ENCODE results near the gene SLC2A4. TPM values are rescaled to one million over a fixed set of nuclear protein-coding genes. Genes with fewer than 3 reads are reported as not detected.
"Not testable (repeated sequence)": the region's sequence is repeated elsewhere in the genome, so short reads cannot be mapped to it uniquely, and the experiment has no call there.

Gene SLC2A4
- total RNA-seq, 1 donor from 2014 or later: 0.07 TPM

DNA sequence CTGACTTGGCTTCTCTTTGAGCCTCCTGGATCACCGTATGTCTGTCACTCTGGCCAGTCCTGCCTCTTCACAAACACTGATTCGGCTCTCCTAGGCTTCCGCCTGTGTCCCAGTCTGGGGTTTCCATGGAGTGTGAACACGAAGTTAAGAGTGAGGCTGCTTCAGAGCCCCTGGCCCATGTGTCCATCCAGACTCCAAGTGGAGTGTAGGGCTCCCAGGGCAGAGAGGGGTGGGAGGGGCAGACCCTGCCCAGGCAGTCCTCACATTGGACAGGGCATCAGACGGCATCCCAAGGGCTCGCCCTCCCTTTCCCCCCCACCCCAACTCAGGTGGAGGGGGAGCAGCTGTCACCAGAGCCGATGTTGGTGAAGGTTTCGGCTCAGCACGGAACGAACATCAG, 37.7 kb upstream of the SLC2A4 start:
- intact Hi-C loops (cut with micrococcal nuclease): not testable (repeated sequence)

DNA sequence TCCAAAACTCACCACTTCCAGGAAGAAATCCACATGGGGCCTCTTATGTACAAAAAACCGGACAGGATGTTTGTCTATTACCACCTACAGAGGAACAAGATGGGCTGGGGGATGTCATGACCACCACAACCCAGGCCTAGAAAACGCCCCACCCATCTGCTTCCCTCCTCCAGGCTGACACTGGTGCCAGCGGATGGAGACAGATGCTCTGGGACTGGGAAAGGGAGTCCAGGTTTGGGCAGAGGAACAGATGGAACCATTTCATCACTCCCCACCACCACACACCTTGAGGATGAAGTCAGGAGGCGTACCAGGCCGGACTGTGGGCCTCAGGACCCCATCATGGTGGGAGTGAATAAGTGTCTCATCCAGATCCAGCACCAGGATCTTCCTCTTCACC, 34.7 kb upstream of the SLC2A4 start:
- intact Hi-C loops (cut with micrococcal nuclease): no loop called here

DNA sequence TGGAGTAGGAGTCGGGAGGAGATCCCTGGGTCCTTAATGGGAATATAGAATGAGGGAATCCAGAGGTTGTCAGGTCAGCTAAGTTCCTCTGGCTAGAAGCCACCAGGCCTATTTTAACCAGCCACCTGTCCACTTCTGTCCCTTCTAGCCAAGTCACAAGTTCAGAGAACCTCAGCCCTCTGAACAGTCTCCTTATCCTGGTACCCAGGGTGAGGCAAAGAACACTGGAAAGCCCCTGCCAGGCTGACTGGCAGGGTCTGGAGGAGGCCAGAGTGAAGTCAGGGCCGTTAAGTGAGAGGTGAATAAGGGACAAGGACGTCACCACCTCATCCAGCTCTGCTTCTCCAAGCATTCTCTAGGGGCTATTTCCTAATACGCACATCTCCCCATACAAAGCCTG, 32.7 kb upstream of the SLC2A4 start:
- intact Hi-C loops (cut with micrococcal nuclease): no loop called here

DNA sequence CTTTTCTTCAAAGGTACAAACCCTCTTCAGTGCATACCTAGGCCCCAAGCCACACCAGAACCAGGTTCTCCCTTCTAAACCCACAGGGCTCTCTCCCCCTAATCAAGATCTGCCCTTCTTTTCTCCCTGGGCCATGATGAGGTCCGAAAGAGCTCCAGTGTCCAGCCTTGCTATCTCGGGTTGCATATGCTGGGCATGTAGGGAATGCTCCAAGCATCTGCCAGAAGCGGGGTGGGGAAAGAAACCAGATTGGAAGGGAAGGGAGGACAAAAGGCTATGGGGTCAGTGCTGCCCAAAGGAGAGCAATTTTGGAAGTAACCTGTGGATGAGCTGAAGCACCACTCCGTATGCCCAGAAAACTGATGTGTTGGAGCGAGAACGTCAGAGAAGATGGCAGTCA, 32.3 kb upstream of the SLC2A4 start:
- intact Hi-C loops (cut with micrococcal nuclease): no loop called here

DNA sequence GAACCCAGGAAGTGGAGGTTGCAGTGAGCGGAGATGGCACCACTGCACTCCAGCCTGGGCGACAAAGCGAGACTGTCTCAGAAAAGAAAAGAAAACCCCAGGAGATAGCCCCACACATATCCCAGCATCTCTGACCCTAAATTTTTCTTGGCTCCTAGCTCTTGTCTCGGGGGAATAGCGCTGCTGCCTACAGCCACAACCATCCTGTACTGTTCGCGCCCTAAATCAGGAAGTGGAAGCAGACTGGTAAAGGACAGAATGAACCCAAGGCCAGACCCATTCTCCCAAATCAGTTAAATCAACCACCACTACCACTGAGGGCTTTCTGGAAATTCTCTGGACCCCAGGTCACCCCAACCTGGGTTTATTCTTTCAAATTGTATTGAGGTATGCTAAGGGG, 31.7 kb upstream of the SLC2A4 start:
- intact Hi-C loops (cut with micrococcal nuclease): loop anchor here (5.0 kb wide), 3 partner anchors 152 to 437 kb away; partner anchors contain the start of genes FGF11, TMEM102, TMEM256 and TP53

DNA sequence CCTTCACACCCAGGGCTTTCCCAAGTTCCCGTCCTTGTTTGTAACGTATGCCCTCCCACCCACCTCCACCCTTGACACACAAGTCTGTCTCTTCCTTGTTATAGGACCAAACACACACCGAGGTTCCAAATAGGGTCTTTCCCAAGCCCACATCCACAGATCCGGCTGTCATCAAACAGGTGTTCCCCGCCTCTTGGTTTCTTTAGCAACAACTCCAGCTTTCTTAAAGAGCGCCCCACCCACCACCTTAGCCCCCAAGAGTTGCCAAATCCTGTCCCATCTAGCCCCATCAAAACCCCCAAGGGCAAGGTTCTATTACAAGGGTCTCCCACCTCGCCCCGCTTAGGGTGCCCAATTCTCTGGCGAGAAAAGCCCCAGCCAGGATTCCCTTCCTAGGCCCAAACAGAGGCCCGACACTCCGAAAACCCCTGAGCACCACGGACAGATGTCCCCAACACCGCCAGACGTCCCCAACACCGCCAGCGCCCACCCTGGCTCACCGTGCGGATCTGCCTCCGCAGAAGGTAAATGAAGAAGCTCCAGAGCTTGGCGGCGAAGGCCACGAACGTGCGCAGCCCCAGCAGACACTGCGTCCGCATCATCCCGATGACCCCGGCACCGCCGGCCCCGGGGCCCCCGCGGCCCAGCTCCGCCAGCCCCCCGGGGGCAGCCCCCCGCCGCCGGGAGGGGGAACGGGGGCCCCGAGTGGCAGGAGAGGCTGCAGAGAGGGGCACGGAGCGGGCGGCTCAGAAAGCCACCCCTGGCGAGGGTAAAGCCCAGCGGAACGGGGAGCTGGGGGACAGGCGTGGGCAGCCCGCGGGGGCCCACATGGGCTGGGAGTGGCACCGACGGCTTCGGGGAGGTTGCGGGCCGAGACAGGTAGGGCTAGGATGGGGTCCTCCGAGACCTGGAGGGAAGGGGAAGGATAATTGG, 30.6 kb upstream of the SLC2A4 start:
- intact Hi-C loops (cut with micrococcal nuclease): loop anchor here (5.0 kb wide), 3 partner anchors 151 to 436 kb away; partner anchors contain the start of genes FGF11, TMEM102, TMEM256 and TP53

DNA sequence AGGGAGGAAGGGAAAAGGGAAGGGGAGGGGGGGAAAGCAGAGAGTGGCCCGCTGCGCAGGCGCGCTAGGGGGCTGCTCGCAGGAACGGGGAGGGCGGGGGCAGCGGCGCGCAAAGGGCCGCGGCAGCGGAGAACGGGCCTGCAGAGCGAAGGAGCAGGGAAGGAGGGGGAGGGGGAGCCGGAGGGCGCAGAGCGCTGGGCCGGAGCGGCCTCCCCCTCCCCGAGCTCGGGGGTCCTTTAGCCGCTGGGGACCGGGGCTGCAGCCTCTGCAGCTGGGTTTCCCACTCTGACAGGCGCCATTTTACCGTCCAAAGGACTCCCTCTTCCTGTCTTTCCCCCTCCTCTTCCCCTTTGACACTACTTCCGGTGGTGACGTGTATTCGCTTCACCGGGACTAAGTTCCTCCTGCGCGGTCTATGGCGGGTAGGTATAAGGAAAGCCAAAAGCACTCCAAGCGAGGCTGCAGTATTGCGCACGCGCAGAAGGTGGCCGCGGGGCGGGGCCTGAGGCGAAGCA, 29.8 kb upstream of the SLC2A4 start, which contains the start of gene CTDNEP1:
CTDNEP1 (minus strand) TSS at position 74 of the 515 bp plus-strand sequence. CDS start 438 bp downstream, outside the sequence.
- intact Hi-C loops (cut with micrococcal nuclease): loop anchor here (1.0 to 5.0 kb wide), 8 partner anchors 12 to 436 kb away; partner anchors contain the start of genes EIF5A, FGF11, PHF23 and TMEM102

DNA sequence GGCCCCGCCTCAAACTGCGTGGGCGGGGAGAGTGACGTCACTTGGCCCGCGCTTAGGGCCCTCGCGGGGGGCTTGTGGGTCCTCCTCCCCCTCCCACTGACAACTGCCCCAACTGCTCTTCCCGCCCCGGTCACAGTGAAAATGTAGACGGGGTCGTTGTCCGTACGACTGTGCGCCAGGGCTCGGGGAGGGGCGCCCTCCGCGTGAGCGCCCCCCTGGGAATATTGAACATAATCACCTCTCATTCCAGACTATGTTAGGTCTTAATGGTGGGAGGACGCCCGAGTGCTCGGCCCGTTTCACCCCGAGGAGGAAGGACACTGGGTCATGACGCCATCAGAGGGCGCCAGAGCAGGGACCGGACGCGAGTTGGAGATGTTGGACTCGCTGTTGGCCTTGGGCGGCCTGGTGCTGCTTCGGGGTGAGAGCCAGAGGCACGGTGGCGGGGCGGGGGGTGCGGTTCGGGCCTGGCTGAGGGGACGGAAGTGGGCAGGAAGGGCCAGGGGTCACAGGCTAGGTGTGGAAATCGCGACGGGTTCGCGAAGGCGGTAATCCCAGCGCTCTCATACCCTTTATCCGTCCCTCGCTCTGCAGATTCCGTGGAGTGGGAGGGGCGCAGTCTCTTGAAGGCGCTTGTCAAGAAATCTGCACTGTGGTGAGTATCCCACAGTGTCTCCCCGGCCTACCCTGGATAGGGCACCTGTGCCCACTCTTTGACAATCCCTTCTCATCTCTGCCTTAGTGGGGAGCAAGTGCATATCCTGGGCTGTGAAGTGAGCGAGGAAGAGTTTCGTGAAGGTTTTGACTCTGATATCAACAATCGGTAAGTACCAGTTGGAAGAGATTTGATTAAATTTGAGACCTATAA, 29.1 kb upstream of the SLC2A4 start, which contains the start of gene ELP5:
ELP5 (plus strand) TSS at position 40 of the 868 bp plus-strand sequence; CDS start at position 376, 336 bp downstream.
- intact Hi-C loops (cut with micrococcal nuclease): loop anchor here (1.0 to 5.0 kb wide), 8 partner anchors 13 to 435 kb away; partner anchors contain the start of genes EIF5A, FGF11, PHF23 and TMEM102

DNA sequence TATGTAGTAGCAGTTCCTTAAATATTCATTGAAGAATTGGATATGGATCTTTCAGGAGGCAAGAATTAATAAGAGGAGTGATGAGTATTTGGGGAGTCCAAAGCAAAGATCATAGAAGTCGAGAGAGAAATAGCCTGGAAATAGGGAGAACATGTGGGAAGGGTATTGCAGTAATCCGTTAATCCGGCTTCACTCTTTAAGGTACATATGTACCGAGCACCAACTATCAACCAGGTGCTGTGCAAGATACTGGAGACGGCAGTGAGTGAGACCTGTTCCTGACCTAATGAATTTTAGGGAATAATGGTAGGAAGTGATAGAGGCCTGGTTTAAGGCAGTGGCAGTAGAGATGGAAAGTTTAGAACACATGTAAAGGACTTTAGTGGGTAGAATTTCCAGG, 28.4 kb upstream of the SLC2A4 start:
- intact Hi-C loops (cut with micrococcal nuclease): loop anchor here (2.0 to 5.0 kb wide), 4 partner anchors 149 to 434 kb away; partner anchors contain the start of genes FGF11, TMEM102, TMEM256 and TP53

DNA sequence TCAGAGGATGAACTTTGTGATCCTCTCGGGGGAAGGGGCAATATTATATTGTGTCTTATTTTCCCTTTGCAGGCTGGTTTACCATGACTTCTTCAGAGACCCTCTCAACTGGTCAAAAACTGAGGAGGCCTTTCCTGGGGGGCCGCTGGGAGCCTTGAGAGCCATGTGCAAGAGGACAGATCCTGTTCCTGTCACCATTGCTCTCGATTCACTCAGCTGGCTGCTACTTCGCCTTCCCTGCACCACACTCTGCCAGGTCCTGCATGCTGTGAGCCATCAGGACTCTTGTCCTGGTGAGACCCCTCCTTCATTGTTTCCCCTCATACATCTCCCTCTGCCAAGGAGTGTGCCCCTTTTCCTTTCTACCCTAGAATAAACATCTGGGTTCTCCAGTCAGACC, 27.0 kb upstream of the SLC2A4 start:
- intact Hi-C loops (cut with micrococcal nuclease): loop anchor here (5.0 kb wide), 3 partner anchors 148 to 433 kb away; partner anchors contain the start of genes FGF11, TMEM102, TMEM256 and TP53

DNA sequence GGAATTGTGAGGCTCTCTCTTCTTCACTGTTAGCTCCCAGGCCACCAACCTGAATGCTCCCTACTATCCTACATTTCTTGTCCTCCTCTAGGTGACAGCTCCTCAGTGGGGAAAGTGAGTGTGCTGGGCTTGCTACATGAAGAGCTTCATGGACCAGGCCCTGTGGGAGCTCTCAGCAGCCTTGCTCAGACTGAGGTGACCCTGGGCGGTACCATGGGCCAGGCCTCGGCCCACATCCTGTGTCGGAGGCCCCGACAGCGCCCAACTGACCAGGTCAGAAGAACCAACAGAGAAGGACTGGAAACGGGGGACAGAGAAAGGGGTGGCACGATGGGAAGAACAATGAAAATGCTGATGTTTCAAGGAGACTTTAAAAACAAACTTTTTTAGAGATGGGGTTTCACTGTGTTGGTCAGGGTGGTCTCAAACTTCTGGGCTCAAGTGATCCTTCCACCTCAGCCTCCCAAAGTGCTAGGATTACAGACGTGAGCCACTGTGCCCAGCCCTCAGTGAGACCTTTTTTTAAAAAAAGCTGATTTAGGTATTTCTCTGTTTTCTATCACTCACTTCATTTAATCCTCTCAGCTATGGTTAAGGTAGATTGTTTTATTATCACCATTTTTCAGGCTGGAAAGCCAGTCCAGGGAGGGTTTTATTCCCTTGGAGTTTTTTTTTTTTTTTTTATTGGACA, 24.6 kb upstream of the SLC2A4 start:
- intact Hi-C loops (cut with micrococcal nuclease): no loop called here

DNA sequence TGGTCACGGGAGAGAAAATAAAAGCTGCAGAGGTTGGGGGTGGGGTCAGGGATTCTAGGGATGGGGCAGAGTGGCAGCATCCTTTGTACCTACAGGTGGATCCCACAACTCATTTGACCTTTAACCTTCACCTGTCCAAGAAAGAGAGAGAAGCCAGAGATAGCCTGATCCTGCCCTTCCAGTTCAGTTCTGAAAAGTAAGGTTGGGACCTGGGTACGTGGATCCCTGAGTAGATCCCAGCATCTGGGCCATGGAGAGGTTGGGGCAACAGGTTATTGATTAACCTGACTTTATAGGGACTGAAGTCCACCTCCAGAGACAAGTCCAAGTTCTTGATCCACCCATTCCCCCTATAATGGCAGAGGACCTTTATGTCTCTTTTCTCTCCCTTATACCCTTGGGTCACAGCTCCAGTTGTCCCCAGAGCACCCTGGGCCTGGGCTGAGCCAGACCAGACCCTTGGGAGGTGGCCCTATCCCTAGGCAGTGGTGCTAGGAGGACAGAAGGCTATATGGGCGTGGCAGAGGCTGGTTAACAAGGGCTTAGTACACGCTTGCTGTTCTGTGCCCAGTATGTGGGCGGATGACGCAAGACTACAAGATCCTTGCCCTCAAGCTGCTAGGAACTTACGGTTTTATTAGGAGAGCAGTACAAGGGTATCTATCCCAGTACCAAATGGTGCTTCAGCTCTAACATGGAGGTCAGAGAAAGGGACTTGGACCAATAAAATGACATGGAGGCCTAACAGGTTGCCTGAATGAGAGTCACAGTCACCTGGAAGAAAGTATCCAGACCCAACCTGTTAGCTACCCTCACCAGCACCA, 22.6 kb upstream of the SLC2A4 start:
- intact Hi-C loops (cut with micrococcal nuclease): no loop called here

DNA sequence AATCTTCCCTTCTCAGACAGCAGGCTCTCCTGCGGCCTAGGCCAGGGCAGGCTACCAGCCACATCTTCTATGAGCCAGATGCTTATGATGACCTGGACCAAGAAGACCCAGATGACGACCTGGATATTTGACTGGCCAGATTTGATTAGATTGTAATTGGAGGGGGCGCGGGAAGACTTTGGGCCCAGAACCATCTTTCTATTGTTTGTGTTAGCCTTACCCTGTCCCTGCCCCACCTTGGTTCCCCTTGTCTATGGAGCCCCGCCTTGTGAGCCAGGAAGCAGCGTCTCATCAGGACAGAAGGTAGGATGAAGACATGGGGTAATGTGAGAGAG, 22.0 kb upstream of the SLC2A4 start:
- intact Hi-C loops (cut with micrococcal nuclease): no loop called here

DNA sequence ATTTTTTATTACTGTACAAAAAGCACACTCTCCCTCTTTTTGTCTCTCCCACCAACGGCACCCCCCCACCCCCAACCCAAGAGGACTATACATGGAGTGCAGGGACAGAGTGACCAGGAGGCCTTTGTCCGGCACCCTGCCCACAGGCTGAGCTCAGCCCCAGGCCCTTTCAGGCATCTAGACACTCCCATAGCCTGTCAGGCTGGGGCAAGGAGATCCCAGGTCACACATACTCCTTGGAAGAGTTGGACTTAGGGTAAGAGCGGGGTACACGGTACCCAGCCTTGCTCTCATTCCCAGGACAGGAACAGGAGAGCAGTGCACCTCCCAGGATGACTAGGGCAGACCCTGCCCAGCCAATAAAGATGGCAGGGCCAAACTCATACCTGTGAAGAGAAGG, 21.4 kb upstream of the SLC2A4 start:
- intact Hi-C loops (cut with micrococcal nuclease): no loop called here

DNA sequence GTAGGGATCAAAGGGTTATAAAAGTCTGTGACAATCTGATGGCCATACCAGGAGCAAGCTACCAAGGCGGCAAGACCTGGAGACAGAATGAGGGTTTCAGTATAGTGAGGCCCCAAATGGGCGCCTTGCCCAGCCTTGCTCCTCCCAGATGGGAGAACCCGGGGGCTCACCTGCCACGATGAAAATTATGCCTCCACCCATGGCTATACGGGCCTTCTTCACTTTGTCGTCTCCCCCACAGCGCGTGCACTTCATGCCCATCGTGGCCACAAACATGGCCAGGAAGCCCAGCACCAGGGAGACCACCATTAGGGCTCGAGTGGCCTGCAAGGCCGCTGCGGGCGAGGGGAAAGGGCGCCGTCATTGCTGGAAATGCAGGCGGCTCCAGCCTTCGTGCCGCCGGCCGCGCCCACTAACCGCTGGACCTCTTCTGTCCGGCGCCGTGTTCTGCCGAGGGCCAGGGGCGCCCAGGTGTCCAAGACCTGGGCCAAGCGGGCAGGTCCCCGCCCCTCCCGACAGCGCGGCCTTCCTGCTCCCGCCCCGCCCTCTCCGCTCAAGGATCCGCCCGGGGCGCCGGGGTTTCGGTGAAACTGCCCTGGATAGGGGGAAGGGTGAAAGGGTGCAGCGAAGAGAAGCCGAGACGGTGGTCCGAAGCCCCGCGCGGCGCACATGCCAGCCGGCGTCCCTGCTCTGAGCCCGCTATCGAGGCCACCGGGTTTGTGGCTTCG, 20.7 kb upstream of the SLC2A4 start:
- intact Hi-C loops (cut with micrococcal nuclease): no loop called here

DNA sequence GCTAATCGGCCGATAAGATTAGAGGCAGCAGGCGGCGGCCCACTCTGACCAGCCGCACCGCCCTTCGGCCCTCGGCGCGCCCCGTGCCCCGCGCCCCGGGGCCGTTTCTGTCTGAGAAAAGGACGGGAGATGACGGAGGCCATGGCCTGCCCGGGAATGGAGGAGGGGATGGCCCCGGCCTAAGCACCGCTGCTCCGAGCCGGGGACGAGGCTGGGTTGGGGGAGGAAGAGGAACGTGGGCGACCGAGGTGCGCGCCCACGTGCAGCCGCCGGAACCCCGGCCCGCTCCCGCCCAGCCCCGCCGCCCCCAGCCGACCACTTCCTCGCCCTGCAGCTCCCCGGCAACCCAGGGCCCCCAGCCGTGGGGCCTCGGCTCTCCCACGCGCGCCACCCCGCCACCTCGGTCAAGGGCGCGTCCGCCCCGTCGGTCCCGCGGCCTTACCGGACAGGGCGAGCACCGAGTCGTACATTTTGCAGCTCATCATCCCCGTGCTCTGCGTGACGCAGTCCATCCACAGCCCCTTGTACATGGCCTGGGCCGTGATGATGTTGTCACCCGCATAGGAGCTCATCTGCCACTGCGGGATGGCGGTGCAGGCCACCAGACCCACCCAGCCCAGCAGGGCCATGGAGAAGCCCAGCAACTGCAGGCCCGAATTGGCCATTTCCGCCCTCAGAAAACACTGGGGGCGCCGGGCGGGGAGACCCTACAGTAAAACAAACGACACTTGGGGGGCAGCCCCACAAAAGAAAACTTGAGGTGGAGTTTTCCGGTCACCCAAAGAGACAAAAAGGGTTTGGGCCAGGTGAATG, 19.9 kb upstream of the SLC2A4 start:
- intact Hi-C loops (cut with micrococcal nuclease): no loop called here

DNA sequence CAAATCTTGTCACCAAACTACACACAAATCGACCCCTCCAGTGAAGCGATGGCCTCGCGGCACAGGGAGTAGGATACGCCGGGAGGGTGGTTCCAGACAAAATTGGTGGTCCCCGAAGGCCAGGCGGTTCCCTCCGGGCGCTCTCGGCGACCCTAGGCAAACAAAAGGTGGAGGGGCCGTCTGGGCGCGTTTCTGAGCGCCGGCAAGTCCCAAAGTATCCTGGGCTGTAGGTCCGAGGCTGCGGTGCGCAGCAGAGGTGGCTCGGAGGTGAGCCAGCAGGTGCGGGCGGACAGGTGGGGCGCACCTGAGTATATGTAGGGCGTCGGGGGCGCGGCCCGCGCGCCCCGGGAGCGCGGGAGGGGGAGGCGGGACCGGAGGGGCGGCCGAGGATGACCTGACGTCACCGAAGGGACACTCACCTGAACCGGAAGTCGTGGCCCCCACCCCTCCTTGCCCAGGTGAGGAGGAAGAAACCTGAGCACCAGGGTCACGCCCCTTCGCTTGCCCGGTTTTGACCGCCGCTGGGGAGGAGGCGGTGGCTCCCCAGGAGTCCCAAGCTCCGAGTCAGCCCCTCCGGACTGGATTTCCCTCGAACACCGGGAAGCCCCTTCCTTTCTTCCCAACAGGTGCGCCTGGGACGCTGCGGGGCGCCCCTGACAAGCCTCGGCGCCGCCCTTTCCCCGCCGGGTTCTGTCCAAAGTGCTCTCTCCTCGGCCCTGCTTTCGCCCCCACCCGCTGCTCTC, 19.2 kb upstream of the SLC2A4 start, which contains the start of gene CLDN7:
CLDN7 (minus strand) TSS at position 287 of the 743 bp plus-strand sequence. CDS start 435 bp downstream, outside the sequence.
- intact Hi-C loops (cut with micrococcal nuclease): no loop called here

Data from T-helper 2 cell treated with Interferon-gamma antibody and Interleukin-4, amounts not matched to agents 100 ng/mL and 5 ng/mL, for 36 hours (primary cell).